CD14-positive monocyte (primary cell): ENCODE measurements around the gene UBC. TPM values are rescaled to one million over a fixed set of nuclear protein-coding genes. Genes with fewer than 3 reads are reported as not detected.

Experiments
- DNase-seq, 3 donors: peaks; one replicate each; pipeline ENCODE4 v3.0.0-alpha.2; 2011 to 2022
- H2AFZ ChIP-seq: 2 replicates; pipeline ENCODE4 v1.6.0; 2012; ENCODE audit warnings: mild to moderate bottlenecking, low read depth, low read length, inconsistent platforms; ENCODE audit not compliant: insufficient read depth, poor library complexity, severe bottlenecking
- H3K27ac ChIP-seq, 2 donors: 1 replicate in 1 of 2; 2 replicates in 1 of 2; pipeline ENCODE4 v1.5.1; 2012 to 2013; ENCODE audit warnings: low read length in 2 of 2, control low read depth in 1 of 2, inconsistent platforms in 1 of 2, low read depth in 1 of 2, mild to moderate bottlenecking in 1 of 2
- H3K27me3 ChIP-seq, 2 donors: one replicate each; pipeline versions ENCODE4 v1.6.0 to v1.6.1; 2011 to 2013; ENCODE audit warnings: low read length in 2 of 2; ENCODE audit not compliant: control insufficient read depth in 2 of 2, insufficient read depth in 2 of 2
- H3K36me3 ChIP-seq, 2 donors: replicated peaks in 1 of 2; 1 replicate in 1 of 2; 2 replicates in 1 of 2; pipeline versions ENCODE4 v1.5.1 to v1.6.1; 2012 to 2013; ENCODE audit warnings: low read length in 2 of 2, control low read depth in 1 of 2, inconsistent platforms in 1 of 2, mild to moderate bottlenecking in 1 of 2; ENCODE audit not compliant: insufficient read depth in 2 of 2, control insufficient read depth in 1 of 2
- H3K4me1 ChIP-seq, 2 donors: 1 replicate in 1 of 2; 2 replicates in 1 of 2; pipeline versions ENCODE4 v1.5.1 to v1.6.1; 2012 to 2013; ENCODE audit warnings: low read length in 2 of 2, control low read depth in 1 of 2, inconsistent platforms in 1 of 2, mild to moderate bottlenecking in 1 of 2, moderate library complexity in 1 of 2; ENCODE audit not compliant: insufficient read depth in 2 of 2, control insufficient read depth in 1 of 2
- H3K4me2 ChIP-seq: replicated peaks from 2 replicates; pipeline ENCODE3; 2012; ENCODE audit warnings: low read length, moderate library complexity, mild to moderate bottlenecking; ENCODE audit not compliant: poor library complexity, severe bottlenecking; ENCODE audit errors: extremely low read depth
- H3K4me3 ChIP-seq, 3 experiments: fragments of 200-600 bp in 1 of 3; sonication (generic) in 1 of 3; replicated peaks in 1 of 3; 1 replicate in 2 of 3; 2 replicates in 1 of 3; pipeline ENCODE4 v1.5.1; 2011 to 2013; ENCODE audit warnings: low read length in 3 of 3, mild to moderate bottlenecking in 3 of 3, control low read depth in 2 of 3, low read depth in 2 of 3, inconsistent platforms in 1 of 3, moderate library complexity in 1 of 3
- H3K79me2 ChIP-seq: 2 replicates; pipeline ENCODE4 v1.6.0; 2012; ENCODE audit warnings: mild to moderate bottlenecking, control low read depth, inconsistent platforms, low read length, moderate library complexity; ENCODE audit not compliant: insufficient read depth
- H3K9ac ChIP-seq: 2 replicates; pipeline ENCODE4 v1.6.0; 2017; ENCODE audit warnings: low read length, mild to moderate bottlenecking; ENCODE audit not compliant: insufficient read depth, poor library complexity, severe bottlenecking
- H3K9me3 ChIP-seq, 2 donors: replicated peaks in 1 of 2; 1 replicate in 1 of 2; 2 replicates in 1 of 2; pipeline versions ENCODE4 v1.5.1 to v1.6.1; 2012 to 2013; ENCODE audit warnings: low read length in 2 of 2, control low read depth in 1 of 2; ENCODE audit not compliant: control insufficient read depth in 1 of 2, insufficient read depth in 1 of 2
- H4K20me1 ChIP-seq: 2 replicates; pipeline ENCODE4 v1.6.0; 2012; ENCODE audit warnings: mild to moderate bottlenecking, low read length, control low read depth, moderate library complexity; ENCODE audit not compliant: insufficient read depth
- H3K27ac Mint-ChIP-seq, 7 donors: one replicate each; pipeline ENCODE4 v1.8.0; 2020; ENCODE audit warnings: mild to moderate bottlenecking in 7 of 7, mixed read lengths in 7 of 7, moderate library complexity in 6 of 7, inconsistent platforms in 2 of 7
- H3K27me3 Mint-ChIP-seq, 3 donors: one replicate each; pipeline ENCODE4 v1.8.0; 2021 to 2022; ENCODE audit warnings: low read depth in 3 of 3, mild to moderate bottlenecking in 3 of 3, mixed read lengths in 3 of 3, moderate library complexity in 3 of 3, inconsistent platforms in 1 of 3
- H3K36me3 Mint-ChIP-seq, 2 donors: one replicate each; pipeline ENCODE4 v1.8.0; 2020; ENCODE audit warnings: mixed read lengths in 2 of 2, inconsistent platforms in 1 of 2, mild to moderate bottlenecking in 1 of 2
- H3K4me1 Mint-ChIP-seq: one replicate; pipeline ENCODE4 v1.8.0; 2020; ENCODE audit warnings: mild to moderate bottlenecking, mixed read lengths
- H3K4me3 Mint-ChIP-seq, 2 donors: one replicate each; pipeline ENCODE4 v1.8.0; 2020; ENCODE audit warnings: mild to moderate bottlenecking in 2 of 2, mixed read lengths in 2 of 2, moderate library complexity in 1 of 2
- H3K9me3 Mint-ChIP-seq, 7 donors: one replicate each; pipeline ENCODE4 v1.8.0; 2020 to 2022; ENCODE audit warnings: mixed read lengths in 7 of 7, mild to moderate bottlenecking in 6 of 7, moderate library complexity in 6 of 7, inconsistent platforms in 2 of 7
- CTCF ChIP-seq: fragments of 200-600 bp; IDR thresholded peaks from one replicate; pipeline ENCODE4 v1.8.0; 2022; ENCODE audit warnings: antibody characterized with exemption, mild to moderate bottlenecking
- WGBS: methylation state at CpG from one replicate; pipeline ENCODE4 v1.1.5; 2013; ENCODE audit warnings: missing lambda C conversion rate; ENCODE audit not compliant: insufficient coverage; 5-methylcytosine and 5-hydroxymethylcytosine counted together
- intact Hi-C, 2 donors: fragments of 100-400 bp; cut with micrococcal nuclease; formaldehyde crosslinking; loops; one replicate each; pipeline versions ENCODE4 v1.15.0 to v1.15.1; 2023
- polyA plus RNA-seq, 3 donors: library from polyadenylated mRNA; depleted of rRNA in 1 of 3; unstranded in 2 of 3; stranded (reverse) in 1 of 3; fragments of 300-500 nt in 2 of 3; fragments of >200 nt in 1 of 3; fragmentation: Illumina TruSeq in 2 of 3; gene quantifications; 1 replicate in 2 of 3; 2 replicates in 1 of 3; pipeline ENCODE4 v1.2.3, GENCODE V29; 2012 to 2021

The UBC gene
- polyA plus RNA-seq, 3 donors = 969 to 11,097 (median 1,385) TPM

DNA sequence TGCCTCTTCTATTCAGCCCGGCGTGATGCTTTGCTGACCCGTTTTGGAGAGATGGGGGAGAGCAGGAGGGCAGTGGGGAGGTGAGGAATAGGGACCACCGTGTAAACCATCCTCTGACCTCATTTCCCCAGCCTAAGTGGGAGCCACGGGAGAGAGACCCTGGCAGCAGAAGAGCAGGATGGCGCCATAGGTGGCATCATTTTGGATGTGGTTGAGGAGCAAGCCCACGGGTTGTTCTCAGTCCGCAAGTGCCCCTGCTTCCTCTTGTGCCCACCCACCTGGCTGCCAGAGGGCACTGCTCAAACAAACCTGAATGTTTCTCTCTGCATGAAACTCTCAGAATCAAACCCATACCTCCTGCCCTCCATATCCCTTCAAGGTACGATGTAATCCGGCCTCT is 10.7 kb upstream of the UBC start:
- TF ChIP-seq CTCF = no peak
- Histone ChIP-seq H3K27ac (no peak overlapping the region), H3K4me2 (no peak overlapping the region), H2AFZ (no peak overlapping the region), H3K4me3 (no peak overlapping the region), H3K79me2 (no peaks in the 10 kb centered on the region), H3K27me3 (peaks cover 0 to 5% of the 10 kb centered on the region in 2 donors), H3K36me3 (no peaks in the 10 kb centered on the region), H3K9ac (no peak overlapping the region), H4K20me1 (no peaks in the 10 kb centered on the region), H3K4me1 (peaks cover 41 to 48% of the 10 kb centered on the region in 2 donors), H3K9me3 (no peaks in the 10 kb centered on the region)
- WGBS = 81% methylated on average over 5 of the region's 10 CpGs
- Mint-ChIP-seq H3K36me3 (peaks cover 0 to 3% of the 10 kb centered on the region in 2 donors), H3K4me1 (peaks cover 48% of the 10 kb centered on the region), H3K9me3 (peaks cover 0 to 3% (median 0%) of the 10 kb centered on the region in 7 donors), H3K27ac (no peak overlapping the region), H3K4me3 (no peak overlapping the region), H3K27me3 (peaks cover 8 to 15% (median 11%) of the 10 kb centered on the region in 3 donors)
- intact Hi-C loops = no loop called here
- no peak for DNase-seq

DNA sequence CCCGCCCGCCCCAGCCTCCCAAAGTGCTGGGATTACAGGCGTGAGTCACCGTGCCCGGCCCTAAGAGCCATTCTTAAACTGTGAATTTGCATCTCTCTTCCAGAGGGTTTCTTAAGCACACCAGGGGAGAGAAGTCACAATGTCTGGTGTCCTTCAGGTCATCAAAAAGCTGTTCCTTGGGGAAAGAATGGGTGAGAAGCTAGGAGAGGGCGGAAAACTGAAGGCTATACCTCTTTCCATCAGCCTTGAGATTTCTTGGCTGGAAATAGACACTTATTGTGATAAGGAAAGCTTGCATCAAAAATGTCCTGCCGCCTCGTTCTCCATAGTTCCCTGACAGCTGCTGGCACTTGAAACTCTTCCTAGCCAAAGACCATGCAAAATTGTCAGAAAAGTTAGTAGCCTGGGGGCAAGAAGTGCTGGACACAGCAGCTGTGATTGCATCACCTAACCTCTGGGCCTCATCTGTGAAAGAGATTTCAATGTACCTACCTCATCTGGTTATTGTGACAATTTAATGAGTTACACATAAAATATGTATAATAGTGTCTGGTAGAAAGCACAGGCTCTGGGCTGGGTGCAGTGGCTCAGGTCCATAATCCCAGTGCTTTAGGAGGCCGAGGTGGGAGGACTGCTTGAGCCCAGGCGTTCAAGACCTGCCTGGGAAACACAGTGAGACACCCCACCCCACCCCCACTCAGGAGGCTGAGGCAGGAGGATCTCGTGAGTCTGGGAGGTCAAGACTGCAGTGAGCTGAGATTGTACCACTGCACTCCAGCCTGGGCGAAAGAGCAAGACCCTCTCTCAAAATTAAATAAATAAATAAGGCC is 9.7 kb upstream of the UBC start:
- H3K27ac ChIP-seq = no peak overlapping the region
- no peak overlapping the region for H3K9ac ChIP-seq
- DNase-seq = no peak
- H3K27ac Mint-ChIP-seq = peak overlapping the region in 1 of 7 donors; percentile 60
- no peaks in the 10 kb centered on the region for H3K79me2 ChIP-seq
- no peaks in the 10 kb centered on the region for H3K9me3 ChIP-seq
- no peaks in the 10 kb centered on the region for H3K36me3 ChIP-seq
- peaks cover 49 to 56% of the 10 kb centered on the region in 2 donors for H3K4me1 ChIP-seq
- peaks cover 3 to 9% (median 5%) of the 10 kb centered on the region in 3 donors for H3K27me3 Mint-ChIP-seq
- H3K4me2 ChIP-seq = no peak overlapping the region
- peaks cover 56% of the 10 kb centered on the region for H3K4me1 Mint-ChIP-seq
- no peaks in the 10 kb centered on the region for H3K27me3 ChIP-seq
- H3K9me3 Mint-ChIP-seq = peaks cover 0 to 1% (median 0%) of the 10 kb centered on the region in 7 donors
- no peak for TF ChIP-seq CTCF
- H3K36me3 Mint-ChIP-seq = peaks cover 0 to 3% of the 10 kb centered on the region in 2 donors
- WGBS = 94% methylated on average over 6 of the region's 12 CpGs
- intact Hi-C loops = no loop called here
- no peaks in the 10 kb centered on the region for H4K20me1 ChIP-seq
- no peak overlapping the region for H3K4me3 ChIP-seq
- no peak overlapping the region for H2AFZ ChIP-seq
- no peak overlapping the region for H3K4me3 Mint-ChIP-seq
